ENCODE measurements around the gene EXOC4.
"Not testable (repeated sequence)": the region's sequence is repeated elsewhere in the genome, so short reads cannot be mapped to it uniquely, and the experiment has no call there.

EXOC4 gene

DNA sequence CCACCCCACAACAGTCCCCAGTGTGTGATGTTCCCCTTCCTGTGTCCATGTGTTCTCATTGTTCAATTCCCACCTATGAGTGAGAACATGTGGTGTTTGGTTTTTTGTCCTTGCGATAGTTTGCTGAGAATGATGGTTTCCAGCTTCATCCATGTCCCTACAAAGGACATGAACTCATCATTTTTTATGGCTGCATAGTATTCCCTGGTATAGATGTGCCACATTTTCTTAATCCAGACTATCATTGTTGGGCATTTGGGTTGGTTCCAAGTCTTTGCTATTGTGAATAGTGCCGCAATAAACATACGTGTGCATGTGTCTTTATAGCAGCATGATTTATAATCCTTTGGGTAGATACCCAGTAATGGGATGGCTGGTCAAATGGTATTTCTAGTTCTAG, 26.1 kb downstream of the EXOC4 start:
- DNase-seq: not testable (repeated sequence)

DNA sequence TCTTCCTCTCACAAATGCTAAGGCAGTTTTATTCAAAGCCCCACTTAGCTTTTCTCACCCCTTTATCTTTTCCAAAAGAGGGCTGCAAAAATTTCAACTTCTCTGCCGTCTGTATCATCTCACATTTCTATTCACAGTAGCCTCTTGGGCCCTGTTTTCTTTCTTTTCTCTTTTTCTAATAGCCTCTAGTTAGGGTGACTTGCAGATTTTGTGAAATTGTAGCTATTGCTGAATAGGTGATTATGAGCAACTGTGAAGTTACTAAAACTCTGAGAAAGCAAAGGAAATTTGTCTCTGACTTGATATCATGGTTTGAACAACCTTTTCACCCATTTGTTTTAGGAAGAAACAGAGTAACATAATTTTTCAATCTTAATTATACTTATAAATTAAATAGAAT, 29.2 kb downstream of the EXOC4 start:
- DNase-seq: no peak

DNA sequence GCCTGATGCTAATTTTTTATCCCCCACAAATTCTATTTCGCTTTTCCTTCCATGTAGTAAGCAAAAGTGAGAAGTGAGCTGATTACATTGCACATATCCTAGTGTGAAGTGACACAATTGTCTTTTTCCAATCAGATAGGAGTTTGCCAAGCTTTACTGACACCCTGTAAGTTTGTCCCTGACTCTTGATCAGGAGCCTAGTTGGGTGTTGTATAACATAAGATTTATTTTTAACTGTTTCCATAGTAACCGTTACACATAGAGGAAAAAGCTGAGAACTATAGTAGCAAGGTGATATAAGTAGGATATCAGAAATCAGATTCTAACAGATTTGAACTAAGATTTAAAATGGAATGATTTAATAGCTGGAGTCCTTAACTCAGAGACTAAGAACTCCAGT, 31.2 kb downstream of the EXOC4 start:
- DNase-seq: no peak

DNA sequence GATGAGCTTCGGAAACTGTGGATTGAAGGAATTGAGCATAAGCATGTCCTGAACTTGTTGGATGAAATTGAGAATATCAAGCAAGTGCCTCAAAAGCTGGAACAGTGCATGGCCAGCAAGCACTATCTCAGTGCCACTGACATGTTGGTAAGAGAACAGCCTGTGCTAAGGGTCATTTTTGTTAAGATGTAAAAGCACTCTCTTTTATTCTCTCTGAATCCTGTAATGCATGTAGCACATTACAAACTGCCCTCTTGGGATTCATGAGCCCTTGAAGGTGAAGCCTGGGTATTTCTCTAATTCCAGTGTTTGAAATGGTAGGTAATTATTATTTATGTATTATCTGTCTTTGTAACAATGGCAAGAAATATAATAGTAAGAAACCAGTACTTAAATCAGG, 36.1 kb downstream of the EXOC4 start:
- DNase-seq: no peak

DNA sequence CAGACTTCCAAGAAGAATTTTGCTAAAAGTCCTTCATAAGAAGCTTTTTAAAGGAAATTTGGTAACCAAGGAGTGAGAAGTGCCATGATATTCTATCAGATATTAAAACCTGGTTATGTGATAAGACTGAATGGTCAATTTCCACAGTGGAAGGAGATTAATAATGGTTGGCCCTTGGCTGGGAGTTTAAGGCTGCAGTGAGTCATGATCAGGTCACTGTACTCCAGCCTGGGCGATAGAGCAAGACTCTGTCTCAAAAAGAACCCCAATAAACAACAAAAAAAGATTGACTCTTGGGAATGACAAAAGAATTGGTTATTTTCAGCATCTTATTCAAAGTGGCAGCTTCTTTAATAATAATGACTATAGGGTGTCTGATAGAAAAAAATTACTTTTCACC, 37.2 kb downstream of the EXOC4 start:
- peak; percentile 27 for DNase-seq

DNA sequence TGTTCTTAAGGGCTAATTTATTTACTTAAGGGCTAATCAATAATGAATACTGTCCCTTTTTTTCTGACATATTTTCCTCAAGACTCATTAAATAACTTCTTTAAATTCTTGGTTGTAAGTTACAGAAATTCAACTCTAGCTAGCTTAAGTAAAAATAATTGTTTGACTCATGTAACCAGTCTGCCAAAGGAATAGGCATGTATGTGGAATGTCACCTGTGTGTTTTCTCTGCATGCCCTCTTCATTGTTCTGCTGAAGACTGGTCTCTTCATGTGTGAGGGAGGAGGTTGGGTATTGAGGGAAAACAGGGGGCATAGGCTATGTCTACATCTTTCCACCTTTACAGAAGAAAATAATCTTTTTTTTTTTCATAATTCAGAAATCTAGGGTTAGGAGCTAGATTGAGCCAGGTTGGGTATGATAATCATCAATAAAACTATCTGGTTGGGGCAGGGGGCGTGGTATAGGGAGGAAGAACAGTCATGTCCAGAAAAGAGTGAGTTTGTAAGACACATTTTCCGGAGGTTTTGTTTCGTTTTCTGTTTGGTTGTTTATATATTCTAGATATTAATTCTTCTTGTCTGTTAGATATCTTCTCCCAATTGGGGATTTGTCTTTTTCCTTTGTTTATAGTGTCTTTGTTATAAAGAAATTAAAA, 37.9 kb downstream of the EXOC4 start:
- peak; percentile 35 for DNase-seq

DNA sequence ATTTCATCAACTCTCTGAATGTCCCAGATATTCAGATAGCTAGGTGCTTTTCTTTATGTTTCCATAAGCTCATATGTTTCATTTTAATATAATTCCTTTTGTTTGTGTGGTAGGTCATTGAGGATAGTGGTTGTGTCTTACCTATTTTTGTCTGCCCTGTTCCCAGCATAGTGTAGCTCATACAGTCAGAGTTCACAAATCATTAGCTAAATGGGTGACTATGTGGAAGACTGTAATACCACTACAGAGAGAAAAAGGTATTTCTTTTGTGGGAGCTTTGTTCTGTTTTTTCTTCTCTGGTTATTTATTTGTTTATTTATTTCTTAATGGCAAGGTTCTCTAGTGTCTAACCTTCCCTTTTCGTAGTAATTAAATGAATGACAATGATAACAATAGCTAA, 39.8 kb downstream of the EXOC4 start:
- DNase-seq: no peak

DNA sequence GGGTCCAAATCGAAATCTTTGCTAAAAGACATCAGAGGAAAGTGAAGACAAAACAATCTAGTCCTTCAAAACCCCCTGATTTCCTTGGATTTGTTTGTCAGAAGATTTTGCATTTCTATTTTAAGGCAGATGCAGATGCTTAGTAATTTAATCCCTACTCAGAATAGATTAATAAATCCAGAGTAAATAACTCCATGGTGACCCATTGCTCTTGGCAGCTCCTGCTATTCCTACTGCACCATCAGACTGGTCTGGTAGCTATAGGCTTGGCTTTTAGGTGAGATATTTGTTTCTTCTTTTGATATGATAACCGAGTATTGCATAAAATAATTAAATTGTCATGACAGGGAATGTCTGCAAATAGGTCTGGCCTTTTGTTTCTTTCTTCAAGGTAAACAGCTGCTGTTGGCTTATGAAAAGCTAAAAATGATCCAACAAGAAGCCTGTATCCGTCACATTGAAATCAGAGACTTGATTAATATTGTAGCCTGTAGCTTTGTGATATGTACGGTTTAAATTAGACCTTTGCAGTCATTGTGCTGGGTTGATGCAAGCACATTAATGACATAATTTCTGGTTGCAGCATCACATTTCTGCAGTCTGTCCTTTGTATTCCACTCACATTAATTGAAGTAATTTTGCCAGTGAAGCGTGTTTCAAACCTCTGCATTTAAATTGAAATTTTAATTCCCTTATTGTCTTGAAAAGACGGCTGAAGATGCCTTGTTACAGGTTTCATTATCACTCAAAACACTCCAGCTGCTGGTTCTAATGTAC, 40.7 kb downstream of the EXOC4 start:
- no peak for DNase-seq

DNA sequence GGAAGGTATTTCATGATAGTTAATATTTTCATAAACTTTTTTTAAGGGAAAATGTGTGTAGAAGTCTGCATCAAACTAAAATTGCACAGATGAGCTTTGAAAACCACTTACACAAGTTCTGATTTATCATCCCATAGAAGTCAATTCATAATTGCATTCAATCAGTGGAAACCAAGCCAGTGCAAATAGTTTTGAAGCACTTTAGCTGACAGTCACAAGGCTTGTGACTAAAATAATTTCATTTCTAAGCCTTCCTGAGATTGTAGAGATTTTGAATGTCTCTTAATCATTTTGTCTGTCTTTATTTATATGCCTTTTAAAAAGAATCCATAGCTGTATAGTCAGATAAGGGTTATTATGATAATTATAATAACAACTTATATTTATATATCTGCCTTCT, 41.4 kb downstream of the EXOC4 start:
- DNase-seq: no peak

DNA sequence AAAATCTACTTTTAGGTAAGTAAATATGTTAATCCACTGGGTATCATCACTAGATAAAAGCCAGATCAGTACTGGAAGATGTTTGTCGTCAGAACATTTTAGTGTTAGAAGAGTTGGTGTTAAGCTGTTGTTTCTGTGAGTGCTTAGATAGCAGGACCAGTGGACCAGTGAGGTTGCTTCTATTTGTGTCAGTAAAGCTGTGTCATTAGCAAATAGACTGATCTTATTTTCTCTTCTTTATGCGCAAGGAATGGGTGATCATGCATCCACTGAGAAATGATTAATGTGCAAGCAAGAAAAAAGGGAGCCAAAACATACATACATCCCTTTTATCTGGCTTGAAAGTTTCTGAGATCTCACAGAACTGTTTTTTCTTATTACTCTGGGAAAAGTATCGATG, 42.6 kb downstream of the EXOC4 start:
- DNase-seq: peak; percentile 12

DNA sequence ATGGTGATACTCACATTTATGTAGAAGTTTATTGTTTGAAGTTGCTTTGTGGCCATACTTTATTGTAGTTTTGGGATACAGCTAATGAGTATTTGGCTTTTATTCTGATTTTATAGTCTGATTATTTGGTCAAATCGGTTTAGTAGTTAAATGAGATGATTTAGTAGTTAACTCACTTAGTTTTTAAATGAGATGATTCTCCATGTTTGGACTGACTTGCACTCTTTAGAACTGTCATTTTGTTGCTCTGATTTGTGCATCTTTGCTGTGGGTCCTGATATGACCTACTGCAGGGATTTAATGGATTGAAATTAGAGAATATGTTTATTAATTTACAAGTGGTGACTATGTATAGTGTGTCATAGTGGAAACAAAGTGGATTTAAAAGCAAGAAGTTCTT, 44.2 kb downstream of the EXOC4 start:
- DNase-seq: no peak

DNA sequence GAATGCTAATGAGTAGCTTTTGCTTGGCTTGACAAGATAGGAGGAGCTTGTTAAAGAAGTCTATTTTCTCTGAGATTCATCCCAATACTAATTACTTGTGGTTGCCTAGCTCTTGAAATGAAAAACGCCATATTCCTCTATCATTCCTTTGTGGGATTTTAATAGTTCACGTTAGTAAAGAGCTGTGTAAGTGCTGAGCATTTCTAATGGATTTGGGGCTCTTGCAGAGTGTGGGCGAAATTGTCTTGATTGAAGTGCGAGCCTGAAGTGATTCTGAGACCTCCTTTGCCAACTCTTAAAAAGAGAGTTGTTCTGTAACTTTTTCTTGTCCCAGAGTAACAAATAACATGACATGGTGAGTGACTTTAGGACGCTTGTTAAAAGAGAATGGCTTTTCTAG, 45.2 kb downstream of the EXOC4 start:
- DNase-seq: no peak

DNA sequence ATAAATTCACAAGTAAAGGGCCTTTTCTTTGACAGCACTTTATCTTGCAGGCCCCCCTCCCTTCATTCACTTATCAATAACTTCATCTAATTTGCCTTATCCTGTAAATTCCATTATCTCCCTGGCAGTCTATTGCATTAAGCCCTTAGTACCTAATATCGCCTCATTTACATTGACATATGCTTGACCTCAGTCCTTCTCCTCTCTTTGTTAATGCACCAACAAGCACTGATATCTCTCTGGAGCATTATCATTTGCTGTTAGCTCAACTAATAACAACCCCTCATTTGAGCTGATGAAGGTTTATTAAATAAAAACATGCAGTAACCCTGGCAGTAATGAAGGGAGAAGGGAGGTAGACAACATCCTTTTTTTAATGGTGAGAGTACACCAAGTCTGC, 46.8 kb downstream of the EXOC4 start:
- DNase-seq: no peak

DNA sequence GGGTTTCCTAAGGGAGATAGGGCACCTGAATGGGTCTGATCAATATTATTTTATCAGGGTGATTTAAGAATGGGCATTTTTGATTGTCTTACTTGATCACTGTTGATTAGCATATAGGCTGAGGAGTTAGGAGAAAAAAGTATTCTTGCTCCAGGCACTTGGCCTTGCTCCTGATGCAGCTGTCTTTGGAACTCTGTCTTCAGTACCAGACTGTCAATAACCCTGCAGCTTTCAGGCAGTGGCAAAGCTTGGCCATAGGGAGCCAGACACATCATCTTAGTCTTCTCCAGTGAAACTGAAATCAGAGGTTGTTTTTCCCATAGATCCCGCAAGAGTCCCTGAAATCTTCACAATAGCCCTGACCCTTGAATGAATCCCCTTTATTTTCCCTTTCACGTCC, 47.2 kb downstream of the EXOC4 start:
- DNase-seq: no peak

DNA sequence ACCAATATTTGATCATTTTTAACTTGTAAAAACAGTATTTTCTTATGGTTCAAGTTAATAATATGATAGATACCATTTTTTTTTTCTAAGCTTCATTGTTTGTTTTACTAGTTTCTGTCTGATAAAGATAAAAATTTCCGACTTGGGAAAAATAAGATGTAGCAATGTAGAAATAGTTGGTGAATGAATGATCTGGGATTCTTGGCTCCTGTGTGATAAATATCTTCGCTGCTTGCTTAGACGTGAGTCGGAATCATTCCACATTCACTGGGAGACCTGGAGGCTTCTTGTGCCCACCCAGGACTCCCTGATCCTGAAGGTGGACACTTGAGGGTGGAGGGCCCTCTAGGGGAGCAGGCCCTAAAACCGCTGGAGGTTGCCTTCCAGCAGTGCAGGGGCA, 47.9 kb downstream of the EXOC4 start:
- DNase-seq: no peak

DNA sequence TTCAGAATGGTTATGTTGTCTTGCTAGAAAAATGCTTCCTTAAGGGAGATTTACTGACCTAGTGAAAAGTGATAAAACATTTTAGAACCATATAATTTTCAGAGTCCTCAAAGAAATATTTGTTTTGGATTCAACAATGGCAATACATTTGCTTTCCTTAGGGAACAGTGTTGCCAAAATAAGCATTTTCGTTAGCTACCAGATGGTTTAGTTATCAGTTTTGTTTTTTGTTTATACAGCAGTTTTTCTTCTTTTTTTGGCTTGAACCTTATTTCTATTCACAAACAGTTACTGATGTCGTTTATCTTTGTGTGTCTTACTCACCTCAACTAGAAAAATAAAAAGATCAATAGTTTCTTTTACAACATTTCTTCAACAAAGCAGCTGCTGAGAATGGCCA, 48.6 kb downstream of the EXOC4 start:
- no peak for DNase-seq

DNA sequence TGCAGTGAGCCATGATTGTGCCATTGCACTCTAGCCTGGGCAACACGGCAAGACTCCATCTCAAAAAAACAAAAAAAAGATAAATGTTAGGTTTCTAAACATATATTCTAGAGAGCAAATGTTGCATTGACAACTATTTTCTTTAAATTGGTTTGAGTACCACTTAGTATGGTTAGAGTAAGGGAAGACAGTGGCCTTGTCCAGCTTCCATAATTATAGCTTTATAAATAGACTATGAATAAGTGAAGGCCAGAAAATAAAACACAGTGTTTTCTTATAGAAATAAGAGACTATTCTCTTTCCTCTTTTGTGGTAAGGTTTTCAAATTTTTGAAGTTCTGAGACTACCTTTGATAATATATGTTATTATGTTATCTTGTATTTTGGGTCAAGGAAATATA, 50.5 kb downstream of the EXOC4 start:
- DNase-seq: no peak

DNA sequence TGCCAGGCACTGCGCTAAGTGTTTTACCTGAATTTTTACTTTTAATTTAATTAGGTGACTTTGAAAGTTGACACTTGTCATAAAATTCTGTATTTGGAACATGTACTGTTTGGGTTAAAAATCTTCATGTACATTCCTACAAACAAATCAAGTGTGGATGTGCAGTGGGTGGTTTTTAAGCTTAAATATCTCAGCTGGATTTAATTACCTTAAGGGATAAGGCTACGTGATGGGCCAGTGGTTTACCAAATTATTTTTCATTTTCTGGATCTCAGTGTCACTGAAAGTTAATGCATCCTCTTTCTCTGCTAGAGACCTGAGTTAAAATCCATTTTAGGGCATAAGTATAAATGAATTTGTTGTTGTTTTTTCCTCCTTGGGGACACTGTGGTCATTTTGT, 51.1 kb downstream of the EXOC4 start:
- DNase-seq: no peak

DNA sequence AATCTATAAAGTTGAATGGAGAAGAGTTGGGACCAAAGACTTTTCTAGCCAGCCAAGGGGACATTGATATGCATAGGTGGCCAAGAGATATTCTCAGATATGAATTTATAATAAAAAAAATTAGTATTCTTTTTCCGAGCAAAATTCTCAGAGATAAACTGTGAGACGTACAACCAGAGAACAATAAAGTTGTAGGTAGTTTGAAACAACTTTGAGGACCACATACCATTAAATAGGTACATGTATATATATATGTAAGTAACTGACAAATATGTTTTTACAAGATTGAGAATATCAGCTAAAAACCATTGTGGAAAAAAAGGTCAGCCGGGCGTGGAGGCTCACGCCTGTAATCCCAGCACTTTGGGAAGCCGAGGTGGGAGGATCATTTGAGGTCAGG, 56.5 kb downstream of the EXOC4 start:
- DNase-seq: no peak

DNA sequence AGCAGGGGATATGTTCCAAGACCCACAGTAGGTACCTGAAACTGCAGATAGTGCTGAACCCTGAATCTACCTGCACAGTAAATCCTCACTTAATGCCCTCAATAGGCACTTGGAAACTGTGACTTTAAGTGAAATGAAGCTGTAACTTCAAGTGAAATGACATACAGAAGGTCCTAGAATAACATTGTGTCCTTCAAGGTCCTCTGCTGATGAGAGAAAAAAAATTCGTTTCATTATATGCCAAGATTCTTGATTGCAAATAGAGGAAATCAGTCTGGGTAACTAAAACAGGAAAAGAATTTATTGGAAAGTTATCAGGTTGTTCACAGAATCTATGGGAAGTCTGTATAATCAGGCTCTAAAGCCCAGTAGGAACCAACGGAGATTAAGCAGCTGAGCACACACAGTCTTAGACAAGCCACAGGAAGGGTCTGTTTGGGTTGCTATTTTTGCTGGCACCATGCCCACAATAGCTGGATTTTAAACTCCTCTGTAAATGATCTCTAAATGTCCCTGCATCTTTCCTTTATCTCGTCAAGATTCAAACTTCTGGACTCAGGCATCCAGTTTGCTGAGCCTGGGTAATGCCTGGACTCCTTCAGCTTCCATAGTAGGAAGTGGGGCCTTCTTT, 57.5 kb downstream of the EXOC4 start:
- peak; percentile 56 for DNase-seq

DNA sequence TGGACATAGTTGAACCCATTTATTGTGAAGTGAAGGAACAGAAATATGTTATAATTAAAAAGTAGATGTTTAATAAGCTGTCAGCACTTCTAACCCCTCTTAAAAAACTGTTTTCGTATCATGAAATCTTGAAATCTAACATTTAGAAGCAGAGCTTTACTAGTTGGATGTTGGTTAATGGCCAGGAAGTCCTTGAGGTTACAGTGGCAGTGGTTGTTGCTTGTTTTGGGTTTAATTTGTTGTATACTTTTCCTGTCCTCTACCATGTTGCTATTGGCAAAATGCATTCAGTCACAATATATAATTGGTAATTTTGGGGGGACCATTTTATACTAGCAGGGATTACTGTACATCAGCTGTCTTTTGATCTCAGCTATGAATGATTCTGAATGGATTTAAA, 60.7 kb downstream of the EXOC4 start:
- no peak for DNase-seq

DNA sequence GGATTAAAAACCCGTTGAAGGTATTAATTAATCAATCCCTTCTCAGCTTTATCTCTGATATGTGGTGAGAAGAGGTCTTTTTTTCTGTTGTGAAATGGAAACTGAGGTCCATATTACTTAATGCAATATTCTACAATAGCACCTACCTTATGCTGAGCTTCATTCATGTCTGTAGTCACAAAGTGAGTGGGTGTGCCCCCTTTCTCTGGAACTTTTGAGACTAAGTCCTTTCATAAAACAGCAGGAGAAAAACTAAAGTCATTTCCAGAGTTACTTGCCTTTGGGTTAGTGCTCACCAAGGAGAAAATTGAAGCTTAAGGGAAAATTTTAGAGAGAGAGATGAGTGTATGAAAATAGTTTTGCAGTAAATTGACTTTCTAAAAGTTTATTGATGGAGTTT, 61.2 kb downstream of the EXOC4 start:
- no peak for DNase-seq

DNA sequence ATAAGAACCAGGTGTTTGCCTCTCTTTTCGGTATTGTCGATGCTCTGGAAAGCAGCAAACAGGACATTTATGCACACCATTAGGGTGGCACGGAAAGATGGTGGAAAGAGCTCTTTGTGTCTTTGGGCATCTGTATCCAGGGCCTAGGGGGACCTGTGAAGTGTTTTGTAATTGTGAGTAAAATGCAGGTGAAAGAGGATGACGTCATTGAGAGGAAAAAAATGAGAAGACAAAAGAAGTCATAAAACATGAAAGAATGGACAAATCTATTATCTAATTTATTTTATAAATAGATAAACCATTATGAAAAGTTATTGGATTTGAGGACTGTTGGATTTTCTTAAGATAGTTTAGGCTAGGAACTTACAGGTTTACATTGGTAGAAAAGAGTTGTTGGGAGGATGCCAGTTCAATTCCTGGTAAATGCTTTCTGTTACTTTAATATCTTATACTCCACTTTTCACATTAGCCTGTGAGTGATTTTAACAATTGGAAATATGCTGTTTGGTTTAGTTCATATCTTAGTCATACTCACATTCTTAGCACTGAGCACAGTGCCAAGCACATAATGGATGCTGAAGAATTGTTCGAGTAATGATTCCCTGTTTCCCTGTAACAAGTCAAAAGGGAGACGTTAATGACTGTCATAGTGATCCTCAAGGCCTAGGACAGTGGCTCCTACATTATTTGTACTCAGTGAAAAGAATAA, 62.6 kb downstream of the EXOC4 start:
- no peak for DNase-seq

DNA sequence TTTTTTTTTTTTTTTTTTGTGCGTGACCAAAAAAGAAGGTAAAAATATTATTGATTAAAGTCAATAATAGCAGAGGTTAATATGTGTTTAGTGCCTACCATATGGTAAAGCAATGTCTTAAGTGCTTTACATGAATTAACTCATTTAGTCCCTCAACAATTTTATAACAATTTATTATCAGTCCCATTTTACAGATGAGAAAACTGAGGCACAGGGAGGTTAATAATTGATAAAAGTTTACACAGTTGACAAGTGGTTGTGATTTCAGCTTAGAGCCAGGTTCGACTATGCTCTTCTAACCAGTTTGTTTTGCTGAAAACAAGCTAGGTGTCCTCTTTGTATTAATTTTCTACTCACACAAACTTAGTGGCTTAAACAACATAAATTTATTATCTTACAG, 67.0 kb downstream of the EXOC4 start:
- no peak for DNase-seq

All from kidney glomerular epithelial cell (primary cell).